ENCODE data around the gene SSUH2. TPM values are rescaled to one million over a fixed set of nuclear protein-coding genes. Genes with fewer than 3 reads are reported as not detected.
"Not testable (repeated sequence)": the region's sequence is repeated elsewhere in the genome, so short reads cannot be mapped to it uniquely, and the experiment has no call there.

The SSUH2 gene
- total RNA-seq, 4 donors from 2014 or later, result 0.42 to 0.44 TPM; not detected in 2

DNA sequence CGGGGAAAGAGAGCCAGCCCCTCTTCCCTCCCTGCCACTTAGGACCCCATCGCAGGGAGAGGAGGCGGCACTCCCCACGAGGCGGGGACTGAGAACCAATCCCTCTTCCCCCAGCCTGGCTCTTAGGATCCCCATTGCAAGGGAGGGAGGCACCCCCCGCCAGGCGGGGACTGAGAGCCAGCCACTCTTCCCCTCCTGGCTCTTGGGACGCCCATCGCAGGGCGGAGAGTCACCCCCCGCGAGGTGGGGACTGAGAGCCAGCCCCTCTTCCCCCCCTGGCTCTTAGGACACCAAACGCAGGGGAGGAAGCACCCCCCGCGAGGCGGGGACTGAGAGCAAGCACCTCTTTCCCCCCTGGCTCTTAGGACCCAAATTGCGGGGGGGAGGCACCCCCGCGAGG lies 34.2 kb upstream of the SSUH2 start:
- H3K4me3 ChIP-seq, result peak overlapping the region in 1 of 4 donors; percentile 33

DNA sequence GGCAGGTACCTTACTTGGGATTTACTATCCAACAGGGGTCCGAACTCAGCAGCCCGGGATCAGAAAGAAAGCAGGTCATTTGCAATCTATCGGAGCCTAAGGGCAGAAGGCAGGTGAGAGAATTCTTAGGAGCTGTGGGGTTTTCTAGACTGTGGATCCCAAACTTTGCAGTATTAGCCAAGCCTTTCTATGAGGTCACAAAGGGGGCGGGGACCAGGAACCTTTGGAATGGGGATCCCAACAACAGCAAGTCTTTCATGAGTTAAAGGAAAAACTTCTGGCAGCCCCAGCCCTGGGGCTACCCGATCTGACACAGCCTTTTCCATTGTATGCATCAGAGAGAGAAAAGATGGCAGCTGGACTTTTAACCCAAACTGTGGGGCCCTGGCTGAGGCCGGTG lies 32.7 kb upstream of the SSUH2 start:
- 52 to 55% methylated on average over 5 to 6 of the region's 6 CpGs for WGBS, 2 donors
- Histone ChIP-seq H3K27me3 (peaks cover 0 to 20% of the 10 kb centered on the region in 2 donors), H3K4me1 (peaks cover 0 to 25% (median 0%) of the 10 kb centered on the region in 4 donors)
- H3K4me3 ChIP-seq; H3K36me3 ChIP-seq; DNase-seq (ENCODE audit: low spot score in 2 of 2); H3K9me3 ChIP-seq; H3K27ac ChIP-seq: not testable (repeated sequence)

More for the DNA sequence above, 34.2 kb upstream of the SSUH2 start:
- H3K4me1 ChIP-seq, result peaks cover 0 to 25% (median 0%) of the 10 kb centered on the region in 4 donors
- TF ChIP-seq, protein P1, sequence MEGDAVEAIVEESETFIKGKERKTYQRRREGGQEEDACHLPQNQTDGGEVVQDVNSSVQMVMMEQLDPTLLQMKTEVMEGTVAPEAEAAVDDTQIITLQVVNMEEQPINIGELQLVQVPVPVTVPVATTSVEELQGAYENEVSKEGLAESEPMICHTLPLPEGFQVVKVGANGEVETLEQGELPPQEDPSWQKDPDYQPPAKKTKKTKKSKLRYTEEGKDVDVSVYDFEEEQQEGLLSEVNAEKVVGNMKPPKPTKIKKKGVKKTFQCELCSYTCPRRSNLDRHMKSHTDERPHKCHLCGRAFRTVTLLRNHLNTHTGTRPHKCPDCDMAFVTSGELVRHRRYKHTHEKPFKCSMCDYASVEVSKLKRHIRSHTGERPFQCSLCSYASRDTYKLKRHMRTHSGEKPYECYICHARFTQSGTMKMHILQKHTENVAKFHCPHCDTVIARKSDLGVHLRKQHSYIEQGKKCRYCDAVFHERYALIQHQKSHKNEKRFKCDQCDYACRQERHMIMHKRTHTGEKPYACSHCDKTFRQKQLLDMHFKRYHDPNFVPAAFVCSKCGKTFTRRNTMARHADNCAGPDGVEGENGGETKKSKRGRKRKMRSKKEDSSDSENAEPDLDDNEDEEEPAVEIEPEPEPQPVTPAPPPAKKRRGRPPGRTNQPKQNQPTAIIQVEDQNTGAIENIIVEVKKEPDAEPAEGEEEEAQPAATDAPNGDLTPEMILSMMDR (IDR thresholded peaks at IDR 0.05), result no peak
- WGBS, 2 donors, result no CpG with 5 or more reads among the region's 19 CpGs
- DNase-seq (ENCODE audit: low spot score in 2 of 2), result no peak
- no peak overlapping the region for H3K27ac ChIP-seq
- no peaks in the 10 kb centered on the region for H3K9me3 ChIP-seq
- H3K27me3 ChIP-seq, result peaks cover 0 to 20% of the 10 kb centered on the region in 2 donors
- H3K36me3 ChIP-seq, result no peaks in the 10 kb centered on the region

DNA sequence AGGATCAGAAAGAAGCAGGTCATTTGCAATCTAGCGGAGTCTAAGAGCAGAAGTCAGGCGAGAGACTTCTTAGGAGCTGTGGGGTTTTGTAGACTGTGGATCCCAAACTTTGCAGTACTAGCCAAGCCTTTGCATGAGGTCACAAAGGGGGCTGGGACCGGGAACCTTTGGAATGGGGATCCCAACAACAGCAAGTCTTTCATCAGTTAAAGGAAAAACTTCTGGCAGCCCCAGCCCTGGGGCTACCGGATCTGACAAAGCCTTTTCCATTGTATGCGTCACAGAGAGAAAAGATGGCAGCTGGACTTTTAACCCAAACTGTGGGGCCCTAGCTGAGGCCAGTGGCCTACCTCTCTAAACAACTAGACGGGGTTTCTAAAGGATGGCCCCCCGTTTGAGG lies 31.0 kb upstream of the SSUH2 start:
- DNase-seq (ENCODE audit: low spot score in 2 of 2); H3K27ac ChIP-seq; H3K27me3 ChIP-seq; H3K36me3 ChIP-seq; H3K9me3 ChIP-seq; H3K4me3 ChIP-seq: not testable (repeated sequence)
- WGBS, 2 donors, result 60 to 66% methylated on average over 7 of the region's 7 CpGs
- peaks cover 0 to 19% (median 0%) of the 10 kb centered on the region in 4 donors for H3K4me1 ChIP-seq

DNA sequence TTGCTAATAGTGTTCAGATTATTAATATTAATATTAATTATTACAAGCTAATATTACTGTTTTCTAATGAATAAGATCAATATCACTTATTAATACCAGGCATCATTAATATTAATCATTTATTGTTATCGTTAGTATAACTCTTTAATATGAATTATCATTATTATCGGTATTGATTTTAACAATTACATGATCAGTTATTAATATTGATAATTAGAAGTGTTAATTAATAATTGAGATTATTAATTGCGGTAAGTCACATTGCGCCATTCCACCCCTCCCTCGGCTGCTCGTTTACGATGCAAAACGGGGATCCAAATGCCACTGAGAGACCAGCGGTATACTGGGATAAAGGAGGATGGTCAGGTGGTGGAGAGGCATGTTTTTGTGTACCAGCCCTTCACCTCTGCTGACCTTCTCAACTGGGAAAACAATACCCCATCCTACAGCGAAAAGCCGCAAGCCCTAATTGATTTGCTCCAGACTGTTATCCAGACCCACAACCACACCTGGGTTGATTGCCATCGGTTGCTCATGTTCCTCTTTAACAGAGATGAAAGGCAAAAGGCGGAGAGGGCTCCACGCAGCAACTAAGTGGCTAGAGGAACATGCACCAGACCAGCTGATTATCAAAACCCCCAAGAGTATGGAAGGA lies 28.6 kb upstream of the SSUH2 start:
- Histone ChIP-seq H3K4me3 (no peak overlapping the region), H3K27me3 (no peaks in the 10 kb centered on the region), H3K4me1 (peaks cover 0 to 10% (median 0%) of the 10 kb centered on the region in 4 donors), H3K36me3 (no peaks in the 10 kb centered on the region), H3K9me3 (no peaks in the 10 kb centered on the region), H3K27ac (no peak overlapping the region)
- no peak for DNase-seq (ENCODE audit: low spot score in 2 of 2)
- WGBS, 2 donors, result 85% methylated on average over 14 of the region's 14 CpGs
- TF ChIP-seq POLR2A (IDR thresholded peaks at IDR 0.05) (no peak), EP300 (IDR thresholded peaks at IDR 0.05) (no peak)
- TF ChIP-seq, protein P1 (IDR thresholded peaks at IDR 0.05), result no peak

DNA sequence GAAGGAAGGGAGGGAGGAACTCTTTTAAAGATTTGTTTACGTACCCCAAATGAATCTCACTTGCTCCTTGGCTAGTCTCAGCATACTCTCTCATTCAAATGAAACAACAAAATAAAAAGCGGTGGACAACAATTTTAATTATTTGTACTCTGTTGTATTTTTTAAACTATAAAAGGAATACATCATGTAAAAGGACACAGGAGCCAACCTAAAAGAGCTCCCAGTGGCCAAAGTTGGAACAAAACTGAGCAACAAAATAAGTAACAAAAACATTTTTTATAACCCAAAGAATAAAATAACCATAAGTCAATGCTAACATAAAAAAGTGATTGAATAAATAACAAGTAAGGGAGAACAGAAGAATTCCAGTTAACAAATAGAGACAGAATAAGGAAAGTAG lies 24.4 kb upstream of the SSUH2 start:
- Histone ChIP-seq H3K27me3 (no peaks in the 10 kb centered on the region), H3K27ac (no peak overlapping the region), H3K9me3 (no peaks in the 10 kb centered on the region), H3K4me1 (peaks cover 0 to 7% (median 0%) of the 10 kb centered on the region in 4 donors), H3K36me3 (no peaks in the 10 kb centered on the region), H3K4me3 (no peak overlapping the region)
- TF ChIP-seq, protein P1 (IDR thresholded peaks at IDR 0.05), result peak in 1 of 5 experiments; percentile 9
- no peak for TF ChIP-seq EP300 (IDR thresholded peaks at IDR 0.05)
- no peak for TF ChIP-seq POLR2A (IDR thresholded peaks at IDR 0.05)
- WGBS, 2 donors, result 54 to 55% methylated on average over 2 of the region's 2 CpGs
- no peak for DNase-seq (ENCODE audit: low spot score in 2 of 2)

DNA sequence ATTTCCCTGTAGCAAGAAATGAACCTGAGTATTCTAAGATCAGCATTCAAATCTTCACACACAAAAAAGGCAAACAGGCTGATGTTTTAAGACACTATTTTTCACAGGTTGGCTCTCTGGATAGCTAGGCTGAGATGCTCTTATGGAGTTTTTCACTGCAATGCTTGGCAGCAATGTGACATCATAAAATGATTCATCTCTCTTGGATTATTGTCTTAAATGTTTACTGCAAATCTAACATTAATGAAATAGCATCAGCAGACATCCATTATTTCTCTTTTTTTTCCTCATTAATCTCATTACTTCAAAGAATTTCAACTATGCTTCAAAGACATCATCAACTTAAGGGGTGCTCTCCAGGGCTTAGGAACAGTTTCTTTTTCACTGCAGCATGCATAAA lies 23.6 kb upstream of the SSUH2 start:
- no peak overlapping the region for H3K27ac ChIP-seq
- TF ChIP-seq EP300 (IDR thresholded peaks at IDR 0.05) (no peak), POLR2A (IDR thresholded peaks at IDR 0.05) (no peak)
- TF ChIP-seq, protein P1 (IDR thresholded peaks at IDR 0.05), result no peak
- H3K36me3 ChIP-seq, result no peaks in the 10 kb centered on the region
- peaks cover 0 to 7% (median 0%) of the 10 kb centered on the region in 4 donors for H3K4me1 ChIP-seq
- DNase-seq (ENCODE audit: low spot score in 2 of 2), result no peak
- no peak overlapping the region for H3K4me3 ChIP-seq
- no peaks in the 10 kb centered on the region for H3K27me3 ChIP-seq
- H3K9me3 ChIP-seq, result no peaks in the 10 kb centered on the region

All from tibial nerve (tissue), 4 donors.